IPS DF 19.7 (cell line): ENCODE results near the gene SEPTIN12.

Source experiments
- DNase-seq: peaks from one replicate; pipeline ENCODE4 v3.0.0-alpha.2; 2013; ENCODE audit warnings: low read depth, low spot score

The SEPTIN12 gene

GRCh38 chr16:4802659-4803287 lies 14.6 kb upstream of the SEPTIN12 start:
- peak; percentile 74 for DNase-seq

- DNase-seq, result no peak
Observed at GRCh38 chr16:4801962-4802658, 14.0 kb upstream of the SEPTIN12 start, which contains the start of gene ROGDI. ROGDI (minus strand) TSS chr16:4802633; CDS start chr16:4802571, 62 bp downstream.

- no peak for DNase-seq
Observed at GRCh38 chr16:4801051-4801961, 13.2 kb upstream of the SEPTIN12 start.

- DNase-seq, result no peak
Observed at GRCh38 chr16:4800290-4801041, 12.3 kb upstream of the SEPTIN12 start.

GRCh38 chr16:4799171-4799855 lies 11.2 kb upstream of the SEPTIN12 start:
- no peak for DNase-seq

- no peak for DNase-seq
Observed at GRCh38 chr16:4798456-4798855, 10.3 kb upstream of the SEPTIN12 start.

GRCh38 chr16:4797805-4798252 lies 9.7 kb upstream of the SEPTIN12 start:
- no peak for DNase-seq

- DNase-seq, result no peak
Observed at GRCh38 chr16:4796982-4797804, 9.0 kb upstream of the SEPTIN12 start.

- no peak for DNase-seq
Observed at GRCh38 chr16:4795828-4796572, 7.9 kb upstream of the SEPTIN12 start.

GRCh38 chr16:4795181-4795827 lies 7.2 kb upstream of the SEPTIN12 start, which contains the start of gene SMIM22:
SMIM22 (plus strand) TSS chr16:4795369; CDS start chr16:4795735, 366 bp downstream.
- no peak for DNase-seq

GRCh38 chr16:4792951-4793513 lies 4.9 kb upstream of the SEPTIN12 start:
- DNase-seq, result no peak

GRCh38 chr16:4790871-4791270 lies 2.7 kb upstream of the SEPTIN12 start:
- no peak for DNase-seq

- DNase-seq, result no peak
Observed at GRCh38 chr16:4790261-4790660, 2.1 kb upstream of the SEPTIN12 start.

GRCh38 chr16:4788910-4789309 lies 765 bp upstream of the SEPTIN12 start:
- no peak for DNase-seq

GRCh38 chr16:4788489-4788889 lies 344 bp upstream of the SEPTIN12 start:
- no peak for DNase-seq

GRCh38 chr16:4787068-4787467 lies 1.1 kb downstream of the SEPTIN12 start:
- DNase-seq, result no peak

- DNase-seq, result no peak
Observed at GRCh38 chr16:4785758-4786433, 2.2 kb downstream of the SEPTIN12 start.
